Endodermal cell (in vitro differentiated cells): Measurements from ENCODE around the gene BCKDHB. TPM values are rescaled to one million over a fixed set of nuclear protein-coding genes. Genes with fewer than 3 reads are reported as not detected.

Experiments
- DNase-seq: peaks from one replicate; pipeline ENCODE4 v3.0.0-alpha.2; 2017
- H3K27ac ChIP-seq: 2 replicates; pipeline ENCODE4 v1.5.1; 2013; ENCODE audit warnings: mild to moderate bottlenecking, low read depth, low read length, moderate library complexity
- H3K27me3 ChIP-seq: 2 replicates; pipeline ENCODE4 v1.6.1; 2013; ENCODE audit warnings: mild to moderate bottlenecking, low read length, moderate library complexity; ENCODE audit not compliant: insufficient read depth, control insufficient read depth, poor library complexity, severe bottlenecking
- H3K36me3 ChIP-seq: 2 replicates; pipeline ENCODE4 v1.7.0; 2013; ENCODE audit warnings: mild to moderate bottlenecking, low read length, moderate library complexity; ENCODE audit not compliant: control insufficient read depth, insufficient read depth
- H3K4me1 ChIP-seq: one replicate; pipeline ENCODE4 v1.7.0; 2013; ENCODE audit warnings: low read length; ENCODE audit not compliant: control insufficient read depth, insufficient read depth
- H3K4me3 ChIP-seq: 2 replicates; pipeline ENCODE4 v1.5.1; 2013; ENCODE audit warnings: mild to moderate bottlenecking, low read length, moderate library complexity
- H3K9ac ChIP-seq: 2 replicates; pipeline ENCODE4 v1.6.1; 2013; ENCODE audit warnings: mild to moderate bottlenecking, low read length, moderate library complexity; ENCODE audit not compliant: poor library complexity, severe bottlenecking; ENCODE audit errors: extremely low read depth
- H3K9me3 ChIP-seq: 2 replicates; pipeline ENCODE4 v1.6.1; 2013; ENCODE audit warnings: mild to moderate bottlenecking, low read length, moderate library complexity; ENCODE audit not compliant: control insufficient read depth
- H3K27ac Mint-ChIP-seq: 2 replicates; pipeline ENCODE4 v1.8.0; 2020; ENCODE audit warnings: mixed read lengths
- H3K27me3 Mint-ChIP-seq: 2 replicates; pipeline ENCODE4 v1.8.0; 2021; ENCODE audit warnings: mild to moderate bottlenecking, mixed read lengths; ENCODE audit not compliant: insufficient read depth
- H3K36me3 Mint-ChIP-seq: 2 replicates; pipeline ENCODE4 v1.8.0; 2020; ENCODE audit warnings: low read depth, mixed read lengths
- H3K4me1 Mint-ChIP-seq: 2 replicates; pipeline ENCODE4 v1.8.0; 2020; ENCODE audit warnings: mixed read lengths
- H3K4me3 Mint-ChIP-seq: 2 replicates; pipeline ENCODE4 v1.8.0; 2020; ENCODE audit warnings: mild to moderate bottlenecking, moderate library complexity, mixed read lengths
- H3K9me3 Mint-ChIP-seq: 2 replicates; pipeline ENCODE4 v1.8.0; 2020; ENCODE audit warnings: mild to moderate bottlenecking, mixed read lengths
- WGBS, 2 experiments: methylation state at CpG; one replicate each; pipeline versions ENCODE4 v1.1.5 to v1.1.7; 2013; ENCODE audit warnings: missing lambda C conversion rate in 2 of 2, mixed read lengths in 1 of 2; ENCODE audit not compliant: insufficient coverage in 1 of 2, insufficient read length in 1 of 2; 5-methylcytosine and 5-hydroxymethylcytosine counted together
- total RNA-seq, 2 donors: library from RNA; stranded (reverse); fragmentation: NEBNext Ultra II Directional in 1 of 2; extraction: Animal tissue kit (Norgen Biotek cat#: 25700) in 1 of 2; gene quantifications; 2 replicates in 1 of 2; 3 replicates in 1 of 2; pipeline ENCODE4 v1.2.1, GENCODE V29; 2021
- TF ChIP-seq, protein P1 (sequence below): fragments of 200-600 bp; sonication (generic); conservative IDR thresholded peaks from 2 replicates; pipeline ENCODE4 v1.5.0; 2021; ENCODE audit warnings: antibody characterized with exemption, mild to moderate bottlenecking

The BCKDHB gene
- total RNA-seq, 2 donors from 2014 or later: 35.1 to 36.4 TPM

DNA sequence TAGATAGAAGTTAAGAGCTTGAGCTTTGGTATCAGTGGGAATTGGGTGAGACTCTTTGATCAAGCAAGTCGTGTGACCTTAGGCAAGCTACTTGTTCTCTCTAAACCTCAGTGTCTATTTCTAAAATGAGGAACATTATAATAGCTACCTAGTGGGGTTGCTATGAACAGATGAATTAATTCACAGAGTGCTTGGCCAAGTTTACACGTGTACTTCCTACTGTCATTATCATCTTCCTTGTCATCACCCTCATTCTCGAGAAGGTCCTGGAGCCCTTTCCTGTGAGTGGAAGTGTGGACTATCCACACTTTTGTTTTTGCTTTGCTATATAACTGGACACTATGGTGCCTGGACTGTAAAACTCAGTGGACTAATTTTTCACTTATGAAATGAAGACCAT lies 64.0 kb downstream of the BCKDHB start:
- Histone ChIP-seq H3K9me3 (peaks cover 5% of the 10 kb centered on the region), H3K36me3 (peaks cover 34% of the 10 kb centered on the region), H3K9ac (no peak overlapping the region), H3K4me1 (no peaks in the 10 kb centered on the region), H3K27me3 (no peaks in the 10 kb centered on the region), H3K4me3 (no peak overlapping the region), H3K27ac (no peak overlapping the region)
- Mint-ChIP-seq H3K4me1 (no peaks in the 10 kb centered on the region), H3K9me3 (no peaks in the 10 kb centered on the region), H3K4me3 (no peak overlapping the region), H3K27ac (no peak overlapping the region), H3K27me3 (no peaks in the 10 kb centered on the region), H3K36me3 (peaks cover 23% of the 10 kb centered on the region)
- TF ChIP-seq, protein P1, sequence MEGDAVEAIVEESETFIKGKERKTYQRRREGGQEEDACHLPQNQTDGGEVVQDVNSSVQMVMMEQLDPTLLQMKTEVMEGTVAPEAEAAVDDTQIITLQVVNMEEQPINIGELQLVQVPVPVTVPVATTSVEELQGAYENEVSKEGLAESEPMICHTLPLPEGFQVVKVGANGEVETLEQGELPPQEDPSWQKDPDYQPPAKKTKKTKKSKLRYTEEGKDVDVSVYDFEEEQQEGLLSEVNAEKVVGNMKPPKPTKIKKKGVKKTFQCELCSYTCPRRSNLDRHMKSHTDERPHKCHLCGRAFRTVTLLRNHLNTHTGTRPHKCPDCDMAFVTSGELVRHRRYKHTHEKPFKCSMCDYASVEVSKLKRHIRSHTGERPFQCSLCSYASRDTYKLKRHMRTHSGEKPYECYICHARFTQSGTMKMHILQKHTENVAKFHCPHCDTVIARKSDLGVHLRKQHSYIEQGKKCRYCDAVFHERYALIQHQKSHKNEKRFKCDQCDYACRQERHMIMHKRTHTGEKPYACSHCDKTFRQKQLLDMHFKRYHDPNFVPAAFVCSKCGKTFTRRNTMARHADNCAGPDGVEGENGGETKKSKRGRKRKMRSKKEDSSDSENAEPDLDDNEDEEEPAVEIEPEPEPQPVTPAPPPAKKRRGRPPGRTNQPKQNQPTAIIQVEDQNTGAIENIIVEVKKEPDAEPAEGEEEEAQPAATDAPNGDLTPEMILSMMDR: no peak
- 90 to 93% methylated on average over 3 of the region's 3 CpGs for WGBS, 2 experiments
- DNase-seq: no peak

- H3K4me3 Mint-ChIP-seq: no peak overlapping the region
- Histone ChIP-seq H3K27me3 (no peaks in the 10 kb centered on the region), H3K4me3 (no peak overlapping the region), H3K9ac (no peak overlapping the region), H3K27ac (no peak overlapping the region), H3K36me3 (peaks cover 27% of the 10 kb centered on the region), H3K4me1 (no peaks in the 10 kb centered on the region), H3K9me3 (no peaks in the 10 kb centered on the region)
- TF ChIP-seq, protein P1: no peak
- DNase-seq: no peak
- H3K27ac Mint-ChIP-seq: no peak overlapping the region
- H3K9me3 Mint-ChIP-seq: no peaks in the 10 kb centered on the region
- no peaks in the 10 kb centered on the region for H3K4me1 Mint-ChIP-seq
- WGBS, 2 experiments: 100% methylated on average over 1 of the region's 1 CpG; no CpG with 5 or more reads in 1 of the 2 experiments
- peaks cover 19% of the 10 kb centered on the region for H3K36me3 Mint-ChIP-seq
- H3K27me3 Mint-ChIP-seq: no peaks in the 10 kb centered on the region
Observed at GRCh38 chr6:80173411-80173810, 66.9 kb downstream of the BCKDHB start.

DNA sequence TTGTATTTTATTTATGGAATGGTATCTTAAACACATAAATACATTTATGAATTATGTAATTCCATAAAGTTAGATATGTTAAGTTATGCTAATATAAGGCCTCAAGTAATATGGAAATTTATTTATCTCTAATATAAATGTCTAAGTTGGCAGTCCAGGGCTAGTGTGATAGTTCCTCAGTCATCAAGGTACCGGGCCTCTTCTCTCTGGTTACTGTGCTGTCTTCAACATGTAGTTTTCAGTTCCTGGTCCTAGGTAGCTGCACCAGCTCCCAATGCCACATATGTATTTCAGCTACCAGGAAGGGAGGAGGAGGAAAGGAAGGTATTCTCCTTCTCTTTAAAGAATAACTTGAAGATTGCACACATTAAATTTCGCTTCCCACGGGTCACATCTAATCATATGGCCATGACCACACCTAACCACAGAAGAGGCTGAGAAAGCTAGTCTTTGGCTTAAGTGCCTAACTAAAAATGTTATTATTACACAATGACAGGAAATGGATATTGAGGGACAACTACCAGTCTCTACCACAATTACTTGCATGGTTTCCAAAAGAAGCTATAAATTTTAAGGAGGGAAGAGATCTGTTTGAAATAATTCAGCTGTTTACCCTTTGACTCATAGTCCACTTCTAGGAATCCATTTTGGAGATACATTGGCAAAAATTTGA lies 68.6 kb downstream of the BCKDHB start:
- 94% methylated on average over 3 of the region's 3 CpGs; no CpG with 5 or more reads in 1 of the 2 experiments for WGBS, 2 experiments
- no peak overlapping the region for H3K4me3 ChIP-seq
- H3K27ac ChIP-seq: no peak overlapping the region
- no peaks in the 10 kb centered on the region for H3K27me3 ChIP-seq
- no peak overlapping the region for H3K9ac ChIP-seq
- no peak for DNase-seq
- peaks cover 21% of the 10 kb centered on the region for H3K36me3 ChIP-seq
- no peak overlapping the region for H3K4me3 Mint-ChIP-seq
- no peaks in the 10 kb centered on the region for H3K9me3 ChIP-seq
- no peak overlapping the region for H3K27ac Mint-ChIP-seq
- no peaks in the 10 kb centered on the region for H3K4me1 ChIP-seq
- H3K9me3 Mint-ChIP-seq: no peaks in the 10 kb centered on the region
- H3K4me1 Mint-ChIP-seq: no peaks in the 10 kb centered on the region
- H3K27me3 Mint-ChIP-seq: no peaks in the 10 kb centered on the region
- peaks cover 13% of the 10 kb centered on the region for H3K36me3 Mint-ChIP-seq
- TF ChIP-seq, protein P1: no peak
